Adipose tissue (tissue), 3 donors: Measurements from ENCODE around the gene FBXO34. TPM values are rescaled to one million over a fixed set of nuclear protein-coding genes. Genes with fewer than 3 reads are reported as not detected.
"Not testable (repeated sequence)": the region's sequence is repeated elsewhere in the genome, so short reads cannot be mapped to it uniquely, and the experiment has no call there.

Source experiments
- H3K27ac ChIP-seq: one replicate; pipeline ENCODE4 v1.5.1; 2013; ENCODE audit warnings: low read depth, low read length
- WGBS, 3 donors: extraction: QIAGEN DNeasy Blood & Tissue Kit; methylation state at CpG; one replicate each; pipeline ENCODE4 v1.1.7; 2013; 5-methylcytosine and 5-hydroxymethylcytosine counted together
- polyA plus RNA-seq, 3 donors: library from polyadenylated mRNA; stranded (reverse); fragments of 200-250 nt; gene quantifications; one replicate each; pipeline ENCODE4 v1.2.3, GENCODE V29; 2013
- donor health status: healthy with polysubstance abuse.
- donor health status: Bipolar disorder and iron deficiency.
- donor health status: healthy.

FBXO34 gene
- polyA plus RNA-seq, 3 donors, result 4.9 to 7.8 (median 6.6) TPM

GRCh38 chr14:55354500-55354899 is 83.3 kb downstream of the FBXO34 start:
- 31 to 57% (median 53%) methylated on average over 5 of the region's 5 CpGs for WGBS, 3 donors
- H3K27ac ChIP-seq, result no peak overlapping the region

- WGBS, 3 donors, result 76 to 95% (median 88%) methylated on average over 6 of the region's 6 CpGs
- H3K27ac ChIP-seq, result no peak overlapping the region
Observed at GRCh38 chr14:55355922-55356321, 84.7 kb downstream of the FBXO34 start.

GRCh38 chr14:55356913-55357312 is 85.7 kb downstream of the FBXO34 start:
- WGBS, 3 donors, result 54 to 74% (median 66%) methylated on average over 2 of the region's 2 CpGs
- H3K27ac ChIP-seq, result no peak overlapping the region

- 92 to 95% (median 92%) methylated on average over 4 of the region's 4 CpGs for WGBS, 3 donors
- no peak overlapping the region for H3K27ac ChIP-seq
Observed at GRCh38 chr14:55359307-55359706, 88.1 kb downstream of the FBXO34 start.

- 91 to 95% (median 94%) methylated on average over 2 of the region's 2 CpGs for WGBS, 3 donors
- no peak overlapping the region for H3K27ac ChIP-seq
Observed at GRCh38 chr14:55361190-55361589, 90.0 kb downstream of the FBXO34 start.

- 70 to 89% (median 72%) methylated on average over 3 of the region's 3 CpGs for WGBS, 3 donors
Observed at GRCh38 chr14:55366271-55366670, 95.0 kb downstream of the FBXO34 start.

GRCh38 chr14:55370883-55371455 is 99.7 kb downstream of the FBXO34 start:
- no peak overlapping the region for H3K27ac ChIP-seq
- 84 to 87% (median 87%) methylated on average over 11 of the region's 11 CpGs for WGBS, 3 donors

More at GRCh38 chr14:55366271-55366670, 95.0 kb downstream of the FBXO34 start:
- H3K27ac ChIP-seq, result no peak overlapping the region

GRCh38 chr14:55372423-55372822 is 101.2 kb downstream of the FBXO34 start:
- 68 to 100% (median 80%) methylated on average over 1 of the region's 1 CpG for WGBS, 3 donors

GRCh38 chr14:55372825-55373224 is 101.6 kb downstream of the FBXO34 start:
- H3K27ac ChIP-seq, result no peak overlapping the region
- WGBS, 3 donors, result 89 to 95% (median 91%) methylated on average over 7 of the region's 7 CpGs

More at GRCh38 chr14:55372423-55372822, 101.2 kb downstream of the FBXO34 start:
- no peak overlapping the region for H3K27ac ChIP-seq

- no peak overlapping the region for H3K27ac ChIP-seq
- WGBS, 3 donors, result 80 to 93% (median 83%) methylated on average over 5 of the region's 5 CpGs
Observed at GRCh38 chr14:55373784-55374705, 102.8 kb downstream of the FBXO34 start.

- WGBS, 3 donors, result 92 to 96% (median 94%) methylated on average over 4 of the region's 4 CpGs
- no peak overlapping the region for H3K27ac ChIP-seq
Observed at GRCh38 chr14:55374771-55375170, 103.5 kb downstream of the FBXO34 start.

GRCh38 chr14:55377236-55377635 is 106.0 kb downstream of the FBXO34 start:
- no peak overlapping the region for H3K27ac ChIP-seq
- 80 to 92% (median 90%) methylated on average over 5 of the region's 5 CpGs for WGBS, 3 donors

GRCh38 chr14:55381040-55381439 is 109.8 kb downstream of the FBXO34 start:
- 80 to 89% (median 86%) methylated on average over 5 of the region's 5 CpGs for WGBS, 3 donors
- no peak overlapping the region for H3K27ac ChIP-seq

- H3K27ac ChIP-seq, result no peak overlapping the region
- WGBS, 3 donors, result 94 to 96% (median 94%) methylated on average over 2 of the region's 2 CpGs
Observed at GRCh38 chr14:55381561-55381960, 110.3 kb downstream of the FBXO34 start.

- no peak overlapping the region for H3K27ac ChIP-seq
- 79 to 93% (median 90%) methylated on average over 4 of the region's 4 CpGs for WGBS, 3 donors
Observed at GRCh38 chr14:55382483-55382882, 111.3 kb downstream of the FBXO34 start.

GRCh38 chr14:55383056-55383466 is 111.8 kb downstream of the FBXO34 start:
- H3K27ac ChIP-seq, result not testable (repeated sequence)
- 87 to 90% (median 90%) methylated on average over 10 of the region's 10 CpGs for WGBS, 3 donors

GRCh38 chr14:55383541-55384140 is 112.4 kb downstream of the FBXO34 start:
- 78 to 87% (median 82%) methylated on average over 5 of the region's 5 CpGs for WGBS, 3 donors
- no peak overlapping the region for H3K27ac ChIP-seq

GRCh38 chr14:55384536-55384935 is 113.3 kb downstream of the FBXO34 start:
- 53 to 86% (median 72%) methylated on average over 3 of the region's 3 CpGs for WGBS, 3 donors
- no peak overlapping the region for H3K27ac ChIP-seq
